H9 (cell line): ENCODE measurements around the gene PGBD5. TPM values are rescaled to one million over a fixed set of nuclear protein-coding genes. Genes with fewer than 3 reads are reported as not detected.

ENCODE experiments used
- DNase-seq: peaks from one replicate; pipeline ENCODE4 v3.0.0-alpha.2; 2017
- H2AFZ ChIP-seq: one replicate; pipeline ENCODE4 v1.6.1; 2013; ENCODE audit warnings: mild to moderate bottlenecking, low read length, control low read depth, moderate library complexity
- H2AK5ac ChIP-seq: 2 replicates; pipeline ENCODE4 v1.6.1; 2013; ENCODE audit warnings: low read length, control low read depth, mixed read lengths; ENCODE audit not compliant: insufficient read length
- H2BK120ac ChIP-seq: one replicate; pipeline ENCODE4 v1.6.1; 2013; ENCODE audit warnings: low read depth, mild to moderate bottlenecking, low read length, control low read depth, inconsistent platforms; ENCODE audit not compliant: poor library complexity, severe bottlenecking
- H2BK12ac ChIP-seq: 2 replicates; pipeline ENCODE4 v1.6.1; 2013; ENCODE audit warnings: low read length, control low read depth, mixed read lengths, low read depth; ENCODE audit not compliant: insufficient read length
- H2BK15ac ChIP-seq: 2 replicates; pipeline ENCODE4 v1.6.1; 2013; ENCODE audit warnings: low read depth, low read length, control low read depth
- H2BK20ac ChIP-seq: one replicate; pipeline ENCODE4 v1.6.1; 2013; ENCODE audit warnings: low read depth, mild to moderate bottlenecking, low read length, control low read depth, inconsistent platforms; ENCODE audit not compliant: poor library complexity, severe bottlenecking
- H2BK5ac ChIP-seq: 2 replicates; pipeline ENCODE4 v1.6.1; 2013; ENCODE audit warnings: low read length, control low read depth, mixed read lengths; ENCODE audit not compliant: insufficient read length
- H3K14ac ChIP-seq: 2 replicates; pipeline ENCODE4 v1.6.1; 2013; ENCODE audit warnings: low read length, control low read depth; ENCODE audit not compliant: insufficient read depth
- H3K18ac ChIP-seq: 2 replicates; pipeline ENCODE4 v1.6.1; 2013; ENCODE audit warnings: low read depth, mild to moderate bottlenecking, mixed read lengths, low read length, control low read depth; ENCODE audit not compliant: insufficient read length
- H3K23ac ChIP-seq: 2 replicates; pipeline ENCODE4 v1.6.1; 2013; ENCODE audit warnings: low read length, control low read depth, mixed read lengths, low read depth; ENCODE audit not compliant: insufficient read length
- H3K23me2 ChIP-seq: 2 replicates; pipeline ENCODE4 v1.6.1; 2013; ENCODE audit warnings: low read depth, mild to moderate bottlenecking, mixed read lengths, low read length, control low read depth; ENCODE audit not compliant: insufficient read length, poor library complexity, severe bottlenecking
- H3K27ac ChIP-seq: 2 replicates; pipeline ENCODE4 v1.5.1; 2013; ENCODE audit warnings: low read length, control low read depth, mixed read lengths, low read depth; ENCODE audit not compliant: insufficient read length
- H3K27me3 ChIP-seq: 2 replicates; pipeline ENCODE4 v1.6.1; 2013; ENCODE audit warnings: low read length, control low read depth, inconsistent platforms; ENCODE audit not compliant: insufficient read depth
- H3K4ac ChIP-seq: 2 replicates; pipeline ENCODE4 v1.6.1; 2013; ENCODE audit warnings: low read depth, mild to moderate bottlenecking, control low read depth, inconsistent platforms, low read length, moderate library complexity
- H3K4me1 ChIP-seq: 2 replicates; pipeline ENCODE4 v1.6.1; 2013; ENCODE audit warnings: low read length, control low read depth, inconsistent platforms; ENCODE audit not compliant: insufficient read depth
- H3K4me2 ChIP-seq: 2 replicates; pipeline ENCODE4 v1.6.1; 2013; ENCODE audit warnings: low read length, control low read depth, mixed read lengths; ENCODE audit not compliant: insufficient read length, insufficient read depth
- H3K56ac ChIP-seq: 2 replicates; pipeline ENCODE4 v1.6.1; 2013; ENCODE audit warnings: low read depth, mild to moderate bottlenecking, mixed read lengths, low read length, control low read depth; ENCODE audit not compliant: insufficient read length
- H3K79me1 ChIP-seq: 2 replicates; pipeline ENCODE4 v1.6.1; 2013; ENCODE audit warnings: low read depth, mild to moderate bottlenecking, moderate library complexity, low read length, control low read depth, inconsistent platforms; ENCODE audit not compliant: insufficient read depth, poor library complexity, severe bottlenecking
- H3K79me2 ChIP-seq: 2 replicates; pipeline ENCODE4 v1.6.1; 2013; ENCODE audit warnings: low read length, control low read depth, inconsistent platforms; ENCODE audit not compliant: insufficient read depth
- H3K9ac ChIP-seq: 2 replicates; pipeline ENCODE4 v1.6.1; 2013; ENCODE audit warnings: low read length, control low read depth, mixed read lengths; ENCODE audit not compliant: insufficient read length; ENCODE audit errors: extremely low read depth
- H3K9me3 ChIP-seq: one replicate; pipeline ENCODE4 v1.6.1; 2013; ENCODE audit warnings: low read depth, low read length, inconsistent platforms; ENCODE audit not compliant: control insufficient read depth
- H3T11ph ChIP-seq: one replicate; pipeline ENCODE4 v1.6.1; 2013; ENCODE audit warnings: mild to moderate bottlenecking, low read length, control low read depth, inconsistent platforms
- H4K20me1 ChIP-seq: one replicate; pipeline ENCODE4 v1.6.1; 2013; ENCODE audit not compliant: control insufficient read depth, insufficient read length, insufficient read depth
- H4K5ac ChIP-seq: 2 replicates; pipeline ENCODE4 v1.6.1; 2013; ENCODE audit warnings: low read depth, mild to moderate bottlenecking, mixed read lengths, low read length, control low read depth; ENCODE audit not compliant: insufficient read length
- H4K8ac ChIP-seq: replicated peaks from 2 replicates; pipeline ENCODE4 v1.6.1; 2013; ENCODE audit warnings: low read length, control low read depth, mixed read lengths, low read depth; ENCODE audit not compliant: insufficient read length
- H4K91ac ChIP-seq: 2 replicates; pipeline ENCODE4 v1.6.1; 2013; ENCODE audit warnings: low read depth, mild to moderate bottlenecking, moderate library complexity, mixed read lengths, low read length, control low read depth; ENCODE audit not compliant: insufficient read length
- H3K27ac Mint-ChIP-seq, 3 experiments: 2 replicates in 2 of 3; 3 replicates in 1 of 3; pipeline ENCODE4 v1.8.0; 2020 to 2021; ENCODE audit warnings: mixed read lengths in 3 of 3, mild to moderate bottlenecking in 1 of 3, moderate library complexity in 1 of 3
- H3K27me3 Mint-ChIP-seq: 2 replicates; pipeline ENCODE4 v1.8.0; 2021; ENCODE audit warnings: low read depth, mild to moderate bottlenecking, moderate library complexity, mixed read lengths
- H3K36me3 Mint-ChIP-seq, 3 experiments: 2 replicates in 2 of 3; 3 replicates in 1 of 3; pipeline ENCODE4 v1.8.0; 2020 to 2021; ENCODE audit warnings: low read depth in 3 of 3, mixed read lengths in 3 of 3; ENCODE audit not compliant: insufficient read depth in 1 of 3
- H3K4me1 Mint-ChIP-seq, 2 experiments: 2 replicates each; pipeline ENCODE4 v1.8.0; 2020; ENCODE audit warnings: mixed read lengths in 2 of 2
- H3K4me3 Mint-ChIP-seq, 2 experiments: 2 replicates in 1 of 2; 3 replicates in 1 of 2; pipeline ENCODE4 v1.8.0; 2020 to 2021; ENCODE audit warnings: mild to moderate bottlenecking in 2 of 2, mixed read lengths in 2 of 2, moderate library complexity in 1 of 2
- H3K9me3 Mint-ChIP-seq, 2 experiments: 2 replicates in 1 of 2; 3 replicates in 1 of 2; pipeline ENCODE4 v1.8.0; 2020; ENCODE audit warnings: mild to moderate bottlenecking in 2 of 2, mixed read lengths in 2 of 2, moderate library complexity in 1 of 2
- WGBS: extraction: QIAGEN DNeasy Blood & Tissue Kit; methylation state at CpG from one replicate; pipeline ENCODE4 v1.1.7; 2013; ENCODE audit warnings: missing lambda C conversion rate, low lambda C conversion rate, mixed read lengths; ENCODE audit not compliant: insufficient read length; ENCODE audit errors: extremely low coverage; 5-methylcytosine and 5-hydroxymethylcytosine counted together
- total RNA-seq: library from RNA; stranded (reverse); gene quantifications from 2 replicates; pipeline ENCODE4 v1.2.1, GENCODE V29; 2021
- TF ChIP-seq, protein P1 (sequence below): fragments of 200-600 bp; sonication (generic); conservative IDR thresholded peaks from 3 replicates; pipeline ENCODE4 v1.8.0; 2021; ENCODE audit warnings: antibody characterized with exemption, mild to moderate bottlenecking

The PGBD5 gene
- total RNA-seq, 1 experiment from 2014 or later: 19.1 TPM

DNA sequence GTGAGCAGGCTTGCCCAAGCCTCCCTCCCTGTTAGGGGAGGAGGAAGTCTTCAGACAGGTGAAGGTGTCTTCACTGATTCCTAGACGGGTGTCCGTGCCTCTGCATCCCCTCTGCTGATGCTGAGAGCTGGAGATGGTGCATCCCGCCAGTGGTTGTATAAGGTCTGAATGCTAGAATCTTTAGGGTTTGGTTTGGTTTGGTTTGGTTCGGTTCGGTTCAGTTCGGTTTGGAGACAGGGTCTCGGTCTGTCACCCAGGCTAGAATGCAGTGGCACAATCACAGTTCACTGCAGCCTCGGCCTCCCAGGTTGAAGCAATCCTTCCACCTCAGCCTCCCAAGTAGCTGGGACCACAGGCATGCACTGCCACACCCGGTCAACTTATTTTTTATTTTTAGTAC is 153.6 kb downstream of the PGBD5 start:
- Histone ChIP-seq H2BK5ac (no peak overlapping the region), H2AK5ac (no peak overlapping the region), H4K91ac (no peak overlapping the region), H3K14ac (no peak overlapping the region), H2BK120ac (no peak overlapping the region), H3K27ac (no peak overlapping the region), H2BK15ac (no peak overlapping the region), H3K79me2 (no peaks in the 10 kb centered on the region), H3K4me2 (no peak overlapping the region), H3T11ph (no peak overlapping the region), H3K79me1 (no peaks in the 10 kb centered on the region), H3K18ac (no peak overlapping the region), H3K9ac (no peak overlapping the region), H2BK12ac (no peak overlapping the region), H3K27me3 (no peaks in the 10 kb centered on the region), H4K8ac (no peak overlapping the region), H3K9me3 (no peaks in the 10 kb centered on the region), H2BK20ac (no peak overlapping the region), H4K20me1 (no peaks in the 10 kb centered on the region), H3K4me1 (peaks cover 4% of the 10 kb centered on the region; the same call in 1 of the 2 replicates), H4K5ac (no peak overlapping the region), H3K56ac (no peak overlapping the region), H3K4ac (no peak overlapping the region), H2AFZ (no peak overlapping the region), H3K23ac (no peak overlapping the region), H3K23me2 (no peaks in the 10 kb centered on the region)
- DNase-seq: no peak
- Mint-ChIP-seq H3K27me3 (no peaks in the 10 kb centered on the region), H3K27ac (peak overlapping the region in 1 of 3 experiments; percentile 4; a peak in 2 of 7 replicates), H3K36me3 (peaks cover 0 to 5% (median 5%) of the 10 kb centered on the region in 3 experiments; a peak in 5 of 7 replicates), H3K4me3 (no peak overlapping the region), H3K4me1 (peaks cover 17 to 18% of the 10 kb centered on the region in 2 experiments), H3K9me3 (no peaks in the 10 kb centered on the region)
- no CpG with 5 or more reads among the region's 9 CpGs for WGBS
- TF ChIP-seq, protein P1, sequence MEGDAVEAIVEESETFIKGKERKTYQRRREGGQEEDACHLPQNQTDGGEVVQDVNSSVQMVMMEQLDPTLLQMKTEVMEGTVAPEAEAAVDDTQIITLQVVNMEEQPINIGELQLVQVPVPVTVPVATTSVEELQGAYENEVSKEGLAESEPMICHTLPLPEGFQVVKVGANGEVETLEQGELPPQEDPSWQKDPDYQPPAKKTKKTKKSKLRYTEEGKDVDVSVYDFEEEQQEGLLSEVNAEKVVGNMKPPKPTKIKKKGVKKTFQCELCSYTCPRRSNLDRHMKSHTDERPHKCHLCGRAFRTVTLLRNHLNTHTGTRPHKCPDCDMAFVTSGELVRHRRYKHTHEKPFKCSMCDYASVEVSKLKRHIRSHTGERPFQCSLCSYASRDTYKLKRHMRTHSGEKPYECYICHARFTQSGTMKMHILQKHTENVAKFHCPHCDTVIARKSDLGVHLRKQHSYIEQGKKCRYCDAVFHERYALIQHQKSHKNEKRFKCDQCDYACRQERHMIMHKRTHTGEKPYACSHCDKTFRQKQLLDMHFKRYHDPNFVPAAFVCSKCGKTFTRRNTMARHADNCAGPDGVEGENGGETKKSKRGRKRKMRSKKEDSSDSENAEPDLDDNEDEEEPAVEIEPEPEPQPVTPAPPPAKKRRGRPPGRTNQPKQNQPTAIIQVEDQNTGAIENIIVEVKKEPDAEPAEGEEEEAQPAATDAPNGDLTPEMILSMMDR: no peak
